Astrocyte (in vitro differentiated cells and primary cell): Measurements from ENCODE around the gene THBS3. TPM values are rescaled to one million over a fixed set of nuclear protein-coding genes. Genes with fewer than 3 reads are reported as not detected.

ENCODE experiments used
- DNase-seq: peaks from one replicate; pipeline ENCODE4 v3.0.0-alpha.2; 2010; ENCODE audit warnings: low read depth
- FAIRE-seq: peaks from 2 replicates; lab custom pipeline; 2011; peaks lifted over from hg19 to GRCh38; lab: Jason Lieb, UNC
- H2AFZ ChIP-seq: 2 replicates; pipeline ENCODE4 v1.6.0; 2012; ENCODE audit warnings: low read depth, low read length, inconsistent platforms
- H3K27ac ChIP-seq: 2 replicates; pipeline ENCODE4 v1.5.1; 2011; ENCODE audit warnings: low read depth, low read length, inconsistent platforms
- H3K27me3 ChIP-seq: 2 replicates; pipeline ENCODE4 v1.6.0; 2011; ENCODE audit warnings: low read length, inconsistent platforms; ENCODE audit not compliant: insufficient read depth
- H3K36me3 ChIP-seq: 2 replicates; pipeline ENCODE4 v1.5.1; 2011; ENCODE audit warnings: low read length, inconsistent platforms; ENCODE audit not compliant: insufficient read depth
- H3K4me1 ChIP-seq: 2 replicates; pipeline ENCODE4 v1.5.1; 2011; ENCODE audit warnings: low read length, inconsistent platforms; ENCODE audit not compliant: insufficient read depth
- H3K4me2 ChIP-seq: 2 replicates; pipeline ENCODE4 v1.6.0; 2012; ENCODE audit warnings: low read length, inconsistent platforms
- H3K4me3 ChIP-seq: 2 replicates; pipeline ENCODE4 v1.5.1; 2011; ENCODE audit warnings: low read depth, mild to moderate bottlenecking, low read length, inconsistent platforms; ENCODE audit not compliant: insufficient read depth
- H3K79me2 ChIP-seq: 2 replicates; pipeline ENCODE4 v1.6.0; 2012; ENCODE audit warnings: mild to moderate bottlenecking, low read length, inconsistent platforms; ENCODE audit not compliant: insufficient read depth
- H3K9ac ChIP-seq: 2 replicates; pipeline ENCODE4 v1.6.0; 2012; ENCODE audit warnings: mild to moderate bottlenecking, low read length, inconsistent platforms
- H3K9me3 ChIP-seq: 2 replicates; pipeline ENCODE4 v1.5.1; 2012; ENCODE audit warnings: low read depth, mild to moderate bottlenecking, low read length, inconsistent platforms; ENCODE audit not compliant: insufficient read depth
- H4K20me1 ChIP-seq: 2 replicates; pipeline ENCODE4 v1.6.0; 2012; ENCODE audit warnings: low read length, inconsistent platforms; ENCODE audit not compliant: insufficient read depth
- H3K27ac Mint-ChIP-seq: one replicate; pipeline ENCODE4 v1.8.0; 2021; ENCODE audit warnings: mild to moderate bottlenecking, mixed read lengths; ENCODE audit not compliant: unreplicated experiment
- H3K27me3 Mint-ChIP-seq: one replicate; pipeline ENCODE4 v1.8.0; 2021; ENCODE audit warnings: low read depth, mixed read lengths; ENCODE audit not compliant: unreplicated experiment
- H3K36me3 Mint-ChIP-seq: one replicate; pipeline ENCODE4 v1.8.0; 2021; ENCODE audit warnings: low read depth, mixed read lengths; ENCODE audit not compliant: unreplicated experiment
- H3K4me1 Mint-ChIP-seq: one replicate; pipeline ENCODE4 v1.8.0; 2021; ENCODE audit warnings: low read depth, mixed read lengths; ENCODE audit not compliant: unreplicated experiment
- H3K4me3 Mint-ChIP-seq: one replicate; pipeline ENCODE4 v1.8.0; 2021; ENCODE audit warnings: mild to moderate bottlenecking, moderate library complexity, mixed read lengths; ENCODE audit not compliant: unreplicated experiment
- H3K9me3 Mint-ChIP-seq: one replicate; pipeline ENCODE4 v1.8.0; 2021; ENCODE audit warnings: mild to moderate bottlenecking, mixed read lengths; ENCODE audit not compliant: unreplicated experiment
- CTCF ChIP-seq: IDR thresholded peaks from 2 replicates; pipeline ENCODE4 v1.5.1; 2011; ENCODE audit warnings: low read depth, mild to moderate bottlenecking, inconsistent platforms, low read length, moderate library complexity; ENCODE audit not compliant: insufficient read depth
- EZH2 ChIP-seq: IDR thresholded peaks from 2 replicates; pipeline ENCODE4 v1.6.1; 2012; ENCODE audit warnings: mild to moderate bottlenecking, low read length, inconsistent platforms; ENCODE audit not compliant: insufficient read depth
- total RNA-seq: library from RNA; stranded (reverse); gene quantifications from 2 replicates; pipeline ENCODE4 v1.2.1, GENCODE V29; 2021

Gene THBS3
- total RNA-seq, 1 donor from 2014 or later: 153 TPM

- DNase-seq: no peak
- Histone ChIP-seq H3K36me3 (peaks cover 7% of the 10 kb centered on the region), H3K4me2 (peak overlapping the region; percentile 92), H3K9ac (peak overlapping the region; percentile 96), H3K4me3 (peak overlapping the region; percentile 84), H2AFZ (peak overlapping the region; percentile 89), H4K20me1 (peaks cover 16% of the 10 kb centered on the region), H3K9me3 (no peaks in the 10 kb centered on the region), H3K79me2 (peaks cover 34% of the 10 kb centered on the region), H3K27me3 (no peaks in the 10 kb centered on the region), H3K4me1 (peaks cover 22% of the 10 kb centered on the region), H3K27ac (no peak overlapping the region)
- Mint-ChIP-seq H3K27me3 (no peaks in the 10 kb centered on the region), H3K36me3 (peaks cover 8% of the 10 kb centered on the region), H3K4me1 (peaks cover 22% of the 10 kb centered on the region), H3K9me3 (no peaks in the 10 kb centered on the region), H3K4me3 (peak overlapping the region; percentile 97), H3K27ac (peak overlapping the region; percentile 66)
- no peak for FAIRE-seq
- TF ChIP-seq EZH2: no peak
Measured at GRCh38 chr1:155174324-155175280, 33.1 kb downstream of the THBS3 start.

GRCh38 chr1:155173478-155174323 is 34.0 kb downstream of the THBS3 start, which contains the start of gene TRIM46:
TRIM46 (plus strand) TSS chr1:155173849; CDS start chr1:155173967, 118 bp downstream.
- Mint-ChIP-seq H3K9me3 (no peaks in the 10 kb centered on the region), H3K36me3 (peaks cover 17% of the 10 kb centered on the region), H3K4me3 (peak within 1 kb of the TSS; percentile 97), H3K27ac (peak within 1 kb of the TSS; percentile 98), H3K27me3 (no peaks in the 10 kb centered on the region), H3K4me1 (peaks cover 22% of the 10 kb centered on the region)
- Histone ChIP-seq H3K4me1 (peaks cover 22% of the 10 kb centered on the region), H3K9me3 (no peaks in the 10 kb centered on the region), H2AFZ (peak within 1 kb of the TSS; percentile 89), H3K36me3 (peaks cover 13% of the 10 kb centered on the region), H4K20me1 (peaks cover 14% of the 10 kb centered on the region), H3K79me2 (peaks cover 34% of the 10 kb centered on the region), H3K4me2 (peak within 1 kb of the TSS; percentile 92), H3K27me3 (no peaks in the 10 kb centered on the region), H3K27ac (peak within 1 kb of the TSS; percentile 93), H3K4me3 (peak within 1 kb of the TSS; percentile 84), H3K9ac (peak within 1 kb of the TSS; percentile 96)
- no peak for TF ChIP-seq CTCF
- TF ChIP-seq EZH2: no peak
- FAIRE-seq (no peak), DNase-seq (peak; percentile 36)
